GM21737 (cell line): ENCODE results near the gene NRXN2.

Experiments
- ATAC-seq: cut with Tn5 transposase; IDR thresholded peaks from one replicate; pipeline ENCODE4 v1.9.1; 2021; ENCODE audit warnings: mild to moderate bottlenecking, moderate library complexity; ENCODE audit not compliant: unreplicated experiment

The NRXN2 gene

GRCh38 chr11:64594159-64594939 lies 128.6 kb downstream of the NRXN2 start:
- ATAC-seq = no peak

- ATAC-seq = no peak
Observed at GRCh38 chr11:64593156-64594105, 129.6 kb downstream of the NRXN2 start.

- ATAC-seq = no peak
Observed at GRCh38 chr11:64592656-64593055, 130.3 kb downstream of the NRXN2 start.

GRCh38 chr11:64592234-64592615 lies 130.8 kb downstream of the NRXN2 start:
- ATAC-seq = no peak

- no peak for ATAC-seq
Observed at GRCh38 chr11:64591257-64592233, 131.5 kb downstream of the NRXN2 start.

GRCh38 chr11:64590763-64591221 lies 132.2 kb downstream of the NRXN2 start, which contains the start of gene SLC22A12:
Gene SLC22A12 (plus strand): TSS chr11:64591220. CDS start chr11:64591557, 337 bp downstream.
- ATAC-seq = no peak

- no peak for ATAC-seq
Observed at GRCh38 chr11:64588701-64589100, 134.3 kb downstream of the NRXN2 start.

- ATAC-seq = no peak
Observed at GRCh38 chr11:64586366-64586765, 136.6 kb downstream of the NRXN2 start.

GRCh38 chr11:64585150-64585549 lies 137.8 kb downstream of the NRXN2 start:
- no peak for ATAC-seq

- no peak for ATAC-seq
Observed at GRCh38 chr11:64583296-64584262, 139.4 kb downstream of the NRXN2 start.

GRCh38 chr11:64582885-64583284 lies 140.1 kb downstream of the NRXN2 start:
- no peak for ATAC-seq

GRCh38 chr11:64581057-64581523 lies 141.9 kb downstream of the NRXN2 start:
- ATAC-seq = no peak

GRCh38 chr11:64580412-64580811 lies 142.6 kb downstream of the NRXN2 start:
- ATAC-seq = no peak

GRCh38 chr11:64577202-64577601 lies 145.8 kb downstream of the NRXN2 start:
- no peak for ATAC-seq

- ATAC-seq = no peak
Observed at GRCh38 chr11:64572143-64572542, 150.9 kb downstream of the NRXN2 start.

GRCh38 chr11:64571410-64572091 lies 151.4 kb downstream of the NRXN2 start:
- ATAC-seq = no peak

GRCh38 chr11:64571050-64571409 lies 152.0 kb downstream of the NRXN2 start:
- no peak for ATAC-seq

GRCh38 chr11:64570341-64570740 lies 152.7 kb downstream of the NRXN2 start:
- no peak for ATAC-seq
